ENCODE measurements around the gene HMGA1. TPM values are rescaled to one million over a fixed set of nuclear protein-coding genes. Genes with fewer than 3 reads are reported as not detected.

Gene HMGA1
- total and polyA plus RNA-seq, 10 of the 15 experiments (the other 5 are each of a cell fraction or from before 2014, with no cell fraction given): 13.4 to 885 (median 508) TPM

GRCh38 chr6:34239500-34239825, 2.8 kb downstream of the HMGA1 start:
- intact Hi-C loops (cut with micrococcal nuclease; ENCODE audit: unreplicated experiment): no loop called here
- no peaks in the 10 kb centered on the region for H3K27me3 ChIP-seq (replicated peaks in 1 of 2; ENCODE audit: control insufficient read depth in 2 of 2, insufficient read depth in 2 of 2, low read length in 1 of 2)
- peaks cover 21% of the 10 kb centered on the region for H3K4me1 ChIP-seq (ENCODE audit: control insufficient read depth, insufficient read depth, low read length)
- RAD21 ChIA-PET (ENCODE audit: unreplicated experiment): interaction anchor here (1.1 kb wide), 2 partner anchors 15 to 43 kb away, joined by 3 to 4 read pairs; no protein-coding TSS in a partner anchor
- CTCF ChIA-PET: interaction anchor here (1.4 to 1.5 kb wide), 2 partner anchors 43 to 175 kb away, joined by 4 to 6 read pairs; no protein-coding TSS in a partner anchor
- TF ChIP-seq BCL3 (IDR thresholded peaks at IDR 0.05; ENCODE audit: borderline replicate concordance, insufficient read depth, low read depth, low read length, poor library complexity, severe bottlenecking): no peak
- TF ChIP-seq SMC3 (IDR thresholded peaks at IDR 0.05; ENCODE audit: borderline replicate concordance, low read length): no peak
- TF ChIP-seq NR2F1 (conservative IDR thresholded peaks at IDR 0.05): no peak
- no peak for TF ChIP-seq FOXM1 (IDR thresholded peaks at IDR 0.05; ENCODE audit: low read depth, low read length)
- TF ChIP-seq NKRF (conservative IDR thresholded peaks at IDR 0.05): no peak
- TF ChIP-seq NRF1 (conservative IDR thresholded peaks at IDR 0.05; ENCODE audit: low read depth, low read length): no peak
- no peak for TF ChIP-seq YY1 (IDR thresholded peaks at IDR 0.05; ENCODE audit: low read depth, low read length)
- no peak for TF ChIP-seq PAX8 (IDR thresholded peaks at IDR 0.05)
- no peak for TF ChIP-seq CREM (IDR thresholded peaks at IDR 0.05; ENCODE audit: low read depth)
- TF ChIP-seq RELB (IDR thresholded peaks at IDR 0.05; ENCODE audit: low read depth): no peak
- no peak for TF ChIP-seq NFIC (IDR thresholded peaks at IDR 0.05; ENCODE audit: low read depth, low read length)
- TF ChIP-seq TBL1XR1 (IDR thresholded peaks at IDR 0.05; ENCODE audit: low read depth, low read length): no peak
- no peak for TF ChIP-seq IRF3 (IDR thresholded peaks at IDR 0.05)
- TF ChIP-seq RUNX3 (IDR thresholded peaks at IDR 0.05; ENCODE audit: low read length): no peak
- TF ChIP-seq ATF2 (IDR thresholded peaks at IDR 0.05; ENCODE audit: low read length): no peak
- H2AFZ ChIP-seq (ENCODE audit: control insufficient read depth, low read depth, low read length): no peak overlapping the region
- POLR2A ChIA-PET: interaction anchor here (0.5 to 1.2 kb wide), 2 partner anchors 16 to 160 kb away, joined by 3 to 4 read pairs; no protein-coding TSS in a partner anchor
- peak overlapping the region; percentile 85 for H3K4me2 ChIP-seq (ENCODE audit: control insufficient read depth, insufficient read depth)
- BruUV-seq (replicated peaks): no TSS peak
- H3K27ac ChIP-seq (ENCODE audit: control insufficient read depth, insufficient read depth): no peak overlapping the region; the same call in 1 of the 2 replicates
- ATAC-seq (no peak), FAIRE-seq (no peak), DNase-seq (ENCODE audit: low read depth, low spot score) (no peak)
- peaks cover 27 to 33% of the 10 kb centered on the region in 2 experiments for H3K36me3 ChIP-seq (ENCODE audit: control insufficient read depth in 2 of 2, insufficient read depth in 2 of 2, low read length in 1 of 2)
- SMC1A ChIA-PET (ENCODE audit: uncharacterized antibody, unreplicated experiment): interaction anchor here (1.1 kb wide), 1 partner anchor 44 kb away, joined by 3 read pairs; no protein-coding TSS in a partner anchor
- peaks cover 51% of the 10 kb centered on the region for H3K79me2 ChIP-seq (ENCODE audit: control insufficient read depth, insufficient read depth, low read length)
- H4K20me1 ChIP-seq (ENCODE audit: control insufficient read depth, insufficient read depth): peaks cover 5% of the 10 kb centered on the region; the same call in 1 of the 2 replicates
- WGBS (ENCODE audit: insufficient coverage, insufficient replicate concordance, low lambda C conversion rate, missing lambda C conversion rate): 44% methylated on average over 3 of the region's 3 CpGs
- H3K9me3 ChIP-seq (replicated peaks; ENCODE audit: control insufficient read depth, insufficient read depth, low read length): no peaks in the 10 kb centered on the region
- in situ Hi-C loops (cut with MboI): loop anchor here (25.0 kb wide), 1 partner anchor 373 kb away; no protein-coding TSS in a partner anchor
- H3K4me3 ChIP-seq: peak overlapping the region; percentile 93
- H3K9ac ChIP-seq (ENCODE audit: control insufficient read depth, insufficient read depth, low read length): peak overlapping the region; percentile 99

Data from GM12878 (cell line).